Liver (tissue), 9 donors: ENCODE results near the gene LSMEM2. TPM values are rescaled to one million over a fixed set of nuclear protein-coding genes. Genes with fewer than 3 reads are reported as not detected.

Experiments used
- DNase-seq: peaks from one replicate; pipeline ENCODE4 v3.0.0-alpha.2; 2017; ENCODE audit warnings: low spot score
- H3K27ac ChIP-seq, 2 donors: one replicate each; pipeline ENCODE4 v1.7.0; 2013; ENCODE audit warnings: inconsistent platforms in 2 of 2, low read length in 2 of 2, control low read depth in 1 of 2, low read depth in 1 of 2, mild to moderate bottlenecking in 1 of 2
- H3K27me3 ChIP-seq, 4 donors: one replicate each; pipeline versions ENCODE4 v1.6.1 to v1.7.0; 2013; ENCODE audit warnings: low read length in 3 of 4, inconsistent platforms in 1 of 4, mild to moderate bottlenecking in 1 of 4, moderate library complexity in 1 of 4; ENCODE audit not compliant: control insufficient read depth in 4 of 4, insufficient read depth in 4 of 4
- H3K36me3 ChIP-seq, 4 donors: one replicate each; pipeline versions ENCODE4 v1.6.1 to v1.7.0; 2013; ENCODE audit warnings: low read length in 3 of 4, mild to moderate bottlenecking in 3 of 4, low read depth in 1 of 4, moderate library complexity in 1 of 4; ENCODE audit not compliant: control insufficient read depth in 4 of 4, insufficient read depth in 3 of 4
- H3K4me1 ChIP-seq, 4 donors: one replicate each; pipeline versions ENCODE4 v1.6.1 to v1.7.0; 2013; ENCODE audit warnings: low read length in 3 of 4, mild to moderate bottlenecking in 3 of 4, moderate library complexity in 1 of 4; ENCODE audit not compliant: control insufficient read depth in 4 of 4, insufficient read depth in 4 of 4
- H3K4me3 ChIP-seq, 3 donors: one replicate each; pipeline versions ENCODE4 v1.6.1 to v1.7.0; 2013; ENCODE audit warnings: low read length in 3 of 3, control low read depth in 1 of 3, low read depth in 1 of 3, mild to moderate bottlenecking in 1 of 3
- H3K9ac ChIP-seq, 2 donors: one replicate each; pipeline ENCODE4 v1.7.0; 2013; ENCODE audit warnings: low read length in 2 of 2, mild to moderate bottlenecking in 2 of 2, moderate library complexity in 2 of 2, control low read depth in 1 of 2, low read depth in 1 of 2
- H3K9me3 ChIP-seq, 4 donors: one replicate each; pipeline versions ENCODE4 v1.6.1 to v1.7.0; 2013; ENCODE audit warnings: low read length in 3 of 4; ENCODE audit not compliant: control insufficient read depth in 4 of 4
- ATF3 ChIP-seq: IDR thresholded peaks from 2 replicates; pipeline ENCODE4 v1.6.1; 2016; ENCODE audit warnings: antibody characterized with exemption
- CTCF ChIP-seq: fragments of 150-350 bp; IDR thresholded peaks from 2 replicates; pipeline ENCODE4 v1.5.1; 2017; ENCODE audit warnings: improper control_type of control experiment, low read depth, low read length; ENCODE audit not compliant: missing input control
- FOXA1 ChIP-seq: IDR thresholded peaks from 2 replicates; pipeline ENCODE4 v1.6.1; 2016; ENCODE audit warnings: antibody characterized with exemption
- GABPA ChIP-seq, 2 donors: IDR thresholded peaks in 1 of 2; conservative IDR thresholded peaks in 1 of 2; 2 replicates each; pipeline ENCODE4 v1.6.1; 2016; ENCODE audit warnings: antibody characterized with exemption in 2 of 2, mild to moderate bottlenecking in 1 of 2, moderate library complexity in 1 of 2
- HNF4G ChIP-seq: IDR thresholded peaks from 2 replicates; pipeline ENCODE4 v1.6.1; 2016; ENCODE audit warnings: antibody characterized with exemption
- JUND ChIP-seq, 2 donors: IDR thresholded peaks; 2 replicates each; pipeline ENCODE4 v1.6.1; 2016; ENCODE audit warnings: antibody characterized with exemption in 2 of 2
- MAX ChIP-seq: IDR thresholded peaks from 2 replicates; pipeline ENCODE4 v1.6.1; 2016; ENCODE audit warnings: antibody characterized with exemption
- RAD21 ChIP-seq, 2 donors: IDR thresholded peaks; 2 replicates each; pipeline ENCODE4 v1.6.1; 2016; ENCODE audit warnings: antibody characterized with exemption in 2 of 2, mild to moderate bottlenecking in 2 of 2
- RXRA ChIP-seq, 2 donors: IDR thresholded peaks; 2 replicates each; pipeline ENCODE4 v1.6.1; 2017 to 2018; ENCODE audit warnings: antibody characterized with exemption in 2 of 2, mild to moderate bottlenecking in 1 of 2
- SP1 ChIP-seq: IDR thresholded peaks from 2 replicates; pipeline ENCODE4 v1.6.1; 2018; ENCODE audit warnings: antibody characterized with exemption, mild to moderate bottlenecking
- TAF1 ChIP-seq: conservative IDR thresholded peaks from 2 replicates; pipeline ENCODE4 v1.6.1; 2016; ENCODE audit warnings: antibody characterized with exemption, mild to moderate bottlenecking
- ZBTB33 ChIP-seq: IDR thresholded peaks from 2 replicates; pipeline ENCODE4 v1.6.1; 2016; ENCODE audit warnings: antibody characterized with exemption
- WGBS: extraction: QIAGEN DNeasy Blood & Tissue Kit; methylation state at CpG from one replicate; pipeline ENCODE4 v1.1.7; 2013; 5-methylcytosine and 5-hydroxymethylcytosine counted together
- polyA plus RNA-seq, 2 donors: library from polyadenylated mRNA; stranded (reverse) in 1 of 2; unstranded in 1 of 2; fragments of 200-250 nt in 1 of 2; fragments of >200 nt in 1 of 2; fragmentation: Nextera tagmentation in 1 of 2; extraction: Ambion mirVana in 1 of 2; gene quantifications; one replicate each; pipeline versions ENCODE4 v1.2.1 to v1.2.3, GENCODE V29; 2013 to 2015
- total RNA-seq, 2 donors: library from RNA; depleted of rRNA; stranded (reverse); fragments of >200 nt; gene quantifications; one replicate each; pipeline ENCODE4 v1.2.3, GENCODE V29; 2014
- donor health status: healthy.
- donor health status: healthy.
- donor health status: healthy.
- donor health status: healthy.
- donor health status: healthy.

Gene LSMEM2
- total and polyA plus RNA-seq, 4 donors: 0.03 to 0.08 TPM; not detected in 2

- no peak overlapping the region for H3K4me3 ChIP-seq
- DNase-seq: peak; percentile 96
- TF ChIP-seq CTCF (peak; percentile 93), HNF4G (no peak), TAF1 (no peak), RAD21 (IDR thresholded peaks at IDR 0.05) (peak; percentile 80 to 88)
- peaks cover 9 to 85% (median 69%) of the 10 kb centered on the region in 4 donors for H3K4me1 ChIP-seq
- H3K9ac ChIP-seq: peak overlapping the region; percentile 20 to 61
- H3K36me3 ChIP-seq: no peaks in the 10 kb centered on the region
- no peaks in the 10 kb centered on the region for H3K27me3 ChIP-seq
- peak overlapping the region; percentile 72 to 77 for H3K27ac ChIP-seq
- WGBS: 14% methylated on average over 25 of the region's 25 CpGs
- H3K9me3 ChIP-seq: no peaks in the 10 kb centered on the region
Measured at GRCh38 chr3:50245831-50246516, 32.9 kb upstream of the LSMEM2 start.

- H3K36me3 ChIP-seq: no peaks in the 10 kb centered on the region
Measured at GRCh38 chr3:50246517-50246954, 32.4 kb upstream of the LSMEM2 start.

More at GRCh38 chr3:50246517-50246954, 32.4 kb upstream of the LSMEM2 start:
- Histone ChIP-seq H3K27ac (peak overlapping the region; percentile 72 to 77), H3K27me3 (no peaks in the 10 kb centered on the region), H3K9me3 (no peaks in the 10 kb centered on the region), H3K4me1 (peaks cover 7 to 84% (median 65%) of the 10 kb centered on the region in 4 donors), H3K9ac (no peak overlapping the region), H3K4me3 (no peak overlapping the region)
- 50% methylated on average over 10 of the region's 10 CpGs for WGBS
- no peak for TF ChIP-seq ATF3
- peak in 1 of 2 donors; percentile 58 for TF ChIP-seq GABPA (IDR thresholded peaks at IDR 0.05 in 1 of 2, conservative IDR thresholded peaks at IDR 0.05 in 1 of 2)
- TF ChIP-seq FOXA1: no peak
- TF ChIP-seq SP1: no peak
- TF ChIP-seq ZBTB33: no peak
- no peak for TF ChIP-seq HNF4G
- TF ChIP-seq RXRA (IDR thresholded peaks at IDR 0.05): no peak
- no peak for TF ChIP-seq JUND (IDR thresholded peaks at IDR 0.05)
- no peak for TF ChIP-seq MAX
- DNase-seq: no peak
